ENCODE results near the gene ATMIN. TPM values are rescaled to one million over a fixed set of nuclear protein-coding genes. Genes with fewer than 3 reads are reported as not detected.

ATMIN gene
- total and polyA plus RNA-seq, 7 experiments from 2014 or later = 24.9 to 46.9 (median 35.3) TPM

DNA sequence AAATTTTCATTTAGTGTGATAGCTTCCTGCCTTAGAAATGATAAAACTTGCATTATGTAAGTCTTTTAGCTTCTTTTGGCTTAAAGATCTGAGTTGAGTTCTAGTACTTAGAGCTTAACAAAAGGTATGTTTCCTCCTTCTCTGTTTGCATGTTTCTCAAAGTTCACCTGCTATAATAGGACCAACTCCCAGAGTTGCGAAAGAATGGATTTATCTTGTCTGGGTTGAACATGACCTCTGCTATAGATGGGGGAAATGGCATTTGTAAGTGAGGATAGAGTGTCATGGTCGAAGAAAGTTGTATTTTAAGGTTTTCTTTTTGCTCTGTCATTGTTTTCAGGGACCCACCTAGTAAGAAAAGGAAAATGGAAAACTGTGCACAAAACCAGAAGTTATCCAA is 7.2 kb downstream of the ATMIN start:
- no peak for DNase-seq
- Mint-ChIP-seq H3K4me1 (peaks cover 6 to 32% (median 20%) of the 10 kb centered on the region in 7 donors), H3K9me3 (peaks cover 0 to 9% (median 0%) of the 10 kb centered on the region in 11 donors), H3K27me3 (no peaks in the 10 kb centered on the region), H3K36me3 (peaks cover 5 to 46% (median 37%) of the 10 kb centered on the region in 5 donors), H3K4me3 (no peak overlapping the region), H3K27ac (peak overlapping the region in 2 of 9 donors; percentile 2 to 47)
- no peaks in the 10 kb centered on the region for H3K27me3 ChIP-seq (ENCODE audit: control insufficient read depth in 2 of 2, insufficient read depth in 2 of 2, low read length in 2 of 2)
- no peak for ATAC-seq
- ChIA-PET POLR2A (no interaction called here), CTCF (no interaction called here)
- H3K4me1 ChIP-seq (ENCODE audit: control insufficient read depth in 2 of 2, insufficient read depth in 2 of 2, low read length in 2 of 2) = peaks cover 2 to 10% of the 10 kb centered on the region in 2 donors
- H3K27ac ChIP-seq (ENCODE audit: low read depth, low read length) = no peak overlapping the region
- intact Hi-C loops (cut with micrococcal nuclease) = no loop called here
- H3K9me3 ChIP-seq (ENCODE audit: control insufficient read depth in 2 of 3, low read length in 3 of 3) = no peaks in the 10 kb centered on the region
- no peak overlapping the region for H3K4me3 ChIP-seq (ENCODE audit: low read length)
- H3K36me3 ChIP-seq (ENCODE audit: control insufficient read depth in 2 of 3, insufficient read depth in 3 of 3, low read length in 3 of 3) = peaks cover 10 to 36% (median 12%) of the 10 kb centered on the region in 3 experiments

- H3K4me3 ChIP-seq (ENCODE audit: low read length) = no peak overlapping the region
- CTCF ChIA-PET = no interaction called here
- POLR2A ChIA-PET = no interaction called here
- ATAC-seq (no peak), DNase-seq (no peak)
- peaks cover 5 to 20% (median 15%) of the 10 kb centered on the region in 11 donors for H3K9me3 Mint-ChIP-seq
- no peaks in the 10 kb centered on the region for H3K4me1 Mint-ChIP-seq
- H3K27ac Mint-ChIP-seq = no peak overlapping the region
- no peak overlapping the region for H3K27ac ChIP-seq (ENCODE audit: low read depth, low read length)
- H3K36me3 ChIP-seq (ENCODE audit: control insufficient read depth in 2 of 3, insufficient read depth in 3 of 3, low read length in 3 of 3) = no peaks in the 10 kb centered on the region
- intact Hi-C loops (cut with micrococcal nuclease) = no loop called here
- peaks cover 0 to 6% (median 0%) of the 10 kb centered on the region in 5 donors for H3K27me3 Mint-ChIP-seq
- no peaks in the 10 kb centered on the region for H3K4me1 ChIP-seq (ENCODE audit: control insufficient read depth in 2 of 2, insufficient read depth in 2 of 2, low read length in 2 of 2)
- no peaks in the 10 kb centered on the region for H3K27me3 ChIP-seq (ENCODE audit: control insufficient read depth in 2 of 2, insufficient read depth in 2 of 2, low read length in 2 of 2)
- H3K36me3 Mint-ChIP-seq = peaks cover 5 to 12% (median 10%) of the 10 kb centered on the region in 5 donors
- peaks cover 0 to 9% (median 5%) of the 10 kb centered on the region in 3 experiments for H3K9me3 ChIP-seq (ENCODE audit: control insufficient read depth in 2 of 3, low read length in 3 of 3)
- H3K4me3 Mint-ChIP-seq = no peak overlapping the region
Measured at GRCh38 chr16:81053761-81054160, 18.1 kb downstream of the ATMIN start.

DNA sequence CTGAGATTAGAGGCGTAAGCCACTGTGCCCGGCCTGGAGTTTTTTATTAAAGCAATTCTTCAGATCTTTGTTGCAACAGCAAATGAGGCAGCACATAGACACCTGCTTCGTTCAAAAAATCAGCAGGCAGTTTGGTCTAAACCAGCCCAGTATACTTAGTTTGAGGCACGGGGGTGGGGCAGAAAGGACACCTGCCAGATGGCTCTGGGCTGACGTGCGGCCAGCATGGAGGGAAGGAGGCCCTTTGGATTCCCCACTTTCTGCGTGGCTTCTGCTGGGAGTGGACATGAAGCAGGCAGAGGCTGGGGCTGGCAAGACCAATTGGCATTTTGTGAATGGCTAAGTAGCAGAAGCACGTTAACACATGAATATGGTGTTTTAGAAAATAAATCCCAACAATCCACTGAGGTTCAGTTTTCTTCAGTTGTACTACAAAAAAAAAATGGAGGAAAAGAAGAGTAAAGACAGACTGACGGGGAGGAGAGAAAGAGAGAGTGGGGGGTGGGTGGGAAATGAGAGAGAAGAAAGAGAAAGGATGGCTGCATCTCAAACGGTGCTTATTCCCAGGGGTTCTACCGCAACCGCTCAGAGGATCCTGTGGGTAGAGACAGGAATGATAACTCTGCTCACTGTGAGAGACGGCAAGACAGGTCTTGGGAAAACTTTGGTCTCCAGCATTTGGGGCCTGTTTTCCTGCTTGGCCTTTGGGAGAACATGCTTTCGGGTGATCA is 25.1 kb downstream of the ATMIN start:
- Histone ChIP-seq H3K4me1 (ENCODE audit: control insufficient read depth in 2 of 2, insufficient read depth in 2 of 2, low read length in 2 of 2) (no peaks in the 10 kb centered on the region), H3K36me3 (ENCODE audit: control insufficient read depth in 2 of 3, insufficient read depth in 3 of 3, low read length in 3 of 3) (no peaks in the 10 kb centered on the region), H3K27ac (ENCODE audit: low read depth, low read length) (no peak overlapping the region), H3K27me3 (ENCODE audit: control insufficient read depth in 2 of 2, insufficient read depth in 2 of 2, low read length in 2 of 2) (no peaks in the 10 kb centered on the region), H3K9me3 (ENCODE audit: control insufficient read depth in 2 of 3, low read length in 3 of 3) (no peaks in the 10 kb centered on the region), H3K4me3 (ENCODE audit: low read length) (no peak overlapping the region)
- H3K9me3 Mint-ChIP-seq = peaks cover 0 to 1% (median 0%) of the 10 kb centered on the region in 11 donors
- DNase-seq = no peak
- H3K4me3 Mint-ChIP-seq = no peak overlapping the region
- ATAC-seq = no peak
- H3K27ac Mint-ChIP-seq = no peak overlapping the region
- ChIA-PET POLR2A (no interaction called here), CTCF (no interaction called here)
- H3K36me3 Mint-ChIP-seq = no peaks in the 10 kb centered on the region
- H3K27me3 Mint-ChIP-seq = no peaks in the 10 kb centered on the region
- intact Hi-C loops (cut with micrococcal nuclease) = no loop called here
- H3K4me1 Mint-ChIP-seq = no peaks in the 10 kb centered on the region

GRCh38 chr16:81061307-81061640 is 25.6 kb downstream of the ATMIN start:
- Mint-ChIP-seq H3K27me3 (no peaks in the 10 kb centered on the region), H3K9me3 (no peaks in the 10 kb centered on the region), H3K36me3 (no peaks in the 10 kb centered on the region), H3K27ac (no peak overlapping the region), H3K4me1 (no peaks in the 10 kb centered on the region), H3K4me3 (no peak overlapping the region)
- intact Hi-C loops (cut with micrococcal nuclease) = no loop called here
- no peaks in the 10 kb centered on the region for H3K27me3 ChIP-seq (ENCODE audit: control insufficient read depth in 2 of 2, insufficient read depth in 2 of 2, low read length in 2 of 2)
- no peak overlapping the region for H3K27ac ChIP-seq (ENCODE audit: low read depth, low read length)
- no peaks in the 10 kb centered on the region for H3K9me3 ChIP-seq (ENCODE audit: control insufficient read depth in 2 of 3, low read length in 3 of 3)
- H3K4me3 ChIP-seq (ENCODE audit: low read length) = no peak overlapping the region
- POLR2A ChIA-PET = no interaction called here
- ATAC-seq (no peak), DNase-seq (no peak)
- H3K4me1 ChIP-seq (ENCODE audit: control insufficient read depth in 2 of 2, insufficient read depth in 2 of 2, low read length in 2 of 2) = no peaks in the 10 kb centered on the region
- CTCF ChIA-PET = no interaction called here
- H3K36me3 ChIP-seq (ENCODE audit: control insufficient read depth in 2 of 3, insufficient read depth in 3 of 3, low read length in 3 of 3) = no peaks in the 10 kb centered on the region

- ATAC-seq (no peak), DNase-seq (no peak)
- Mint-ChIP-seq H3K4me3 (no peak overlapping the region), H3K4me1 (peaks cover 0 to 7% (median 0%) of the 10 kb centered on the region in 7 donors), H3K9me3 (no peaks in the 10 kb centered on the region), H3K36me3 (no peaks in the 10 kb centered on the region), H3K27me3 (peaks cover 0 to 2% (median 0%) of the 10 kb centered on the region in 5 donors), H3K27ac (no peak overlapping the region)
- Histone ChIP-seq H3K9me3 (ENCODE audit: control insufficient read depth in 2 of 3, low read length in 3 of 3) (no peaks in the 10 kb centered on the region), H3K36me3 (ENCODE audit: control insufficient read depth in 2 of 3, insufficient read depth in 3 of 3, low read length in 3 of 3) (no peaks in the 10 kb centered on the region), H3K27ac (ENCODE audit: low read depth, low read length) (no peak overlapping the region), H3K27me3 (ENCODE audit: control insufficient read depth in 2 of 2, insufficient read depth in 2 of 2, low read length in 2 of 2) (no peaks in the 10 kb centered on the region), H3K4me3 (ENCODE audit: low read length) (no peak overlapping the region), H3K4me1 (ENCODE audit: control insufficient read depth in 2 of 2, insufficient read depth in 2 of 2, low read length in 2 of 2) (no peaks in the 10 kb centered on the region)
- intact Hi-C loops (cut with micrococcal nuclease) = no loop called here
- ChIA-PET POLR2A (no interaction called here), CTCF (no interaction called here)
Measured at GRCh38 chr16:81061871-81062608, 26.4 kb downstream of the ATMIN start.

DNA sequence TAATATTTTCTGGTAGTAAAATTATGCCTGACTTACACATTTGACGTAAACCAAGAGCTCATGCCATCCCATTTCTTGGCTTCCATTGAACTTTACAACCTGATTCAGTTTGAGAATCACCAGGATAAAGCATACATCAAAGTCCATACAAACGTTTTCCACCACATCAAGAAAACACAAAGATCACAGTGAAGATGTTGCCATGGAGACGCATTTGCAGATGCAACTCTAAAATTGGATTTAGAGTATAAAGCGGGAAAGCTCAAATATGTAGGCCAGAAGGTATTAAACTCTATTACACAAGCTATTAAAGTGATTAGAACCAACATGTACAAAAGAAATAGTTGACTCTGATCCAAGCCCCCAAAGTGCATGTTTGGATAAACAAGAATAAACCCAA is 31.0 kb downstream of the ATMIN start:
- no peak overlapping the region for H3K27ac ChIP-seq (ENCODE audit: low read depth, low read length)
- intact Hi-C loops (cut with micrococcal nuclease) = no loop called here
- DNase-seq (peak in 2 of 9 donors; percentile 8 to 12), ATAC-seq (no peak)
- H3K4me3 Mint-ChIP-seq = no peak overlapping the region
- no peaks in the 10 kb centered on the region for H3K36me3 ChIP-seq (ENCODE audit: control insufficient read depth in 2 of 3, insufficient read depth in 3 of 3, low read length in 3 of 3)
- no peaks in the 10 kb centered on the region for H3K9me3 ChIP-seq (ENCODE audit: control insufficient read depth in 2 of 3, low read length in 3 of 3)
- H3K27me3 Mint-ChIP-seq = peaks cover 0 to 7% (median 0%) of the 10 kb centered on the region in 5 donors
- peaks cover 0 to 10% (median 0%) of the 10 kb centered on the region in 7 donors for H3K4me1 Mint-ChIP-seq
- no peak overlapping the region for H3K4me3 ChIP-seq (ENCODE audit: low read length)
- CTCF ChIA-PET = interaction anchor here (0.6 kb wide), 1 partner anchor 644 kb away, joined by 3 read pairs; no protein-coding TSS in a partner anchor
- POLR2A ChIA-PET = no interaction called here
- H3K36me3 Mint-ChIP-seq = no peaks in the 10 kb centered on the region
- H3K27me3 ChIP-seq (ENCODE audit: control insufficient read depth in 2 of 2, insufficient read depth in 2 of 2, low read length in 2 of 2) = no peaks in the 10 kb centered on the region
- H3K27ac Mint-ChIP-seq = peak overlapping the region in 2 of 9 donors; percentile 5 to 25
- H3K4me1 ChIP-seq (ENCODE audit: control insufficient read depth in 2 of 2, insufficient read depth in 2 of 2, low read length in 2 of 2) = no peaks in the 10 kb centered on the region
- no peaks in the 10 kb centered on the region for H3K9me3 Mint-ChIP-seq
